Liver (tissue), 9 donors: ENCODE results near the gene TRAPPC2L. TPM values are rescaled to one million over a fixed set of nuclear protein-coding genes. Genes with fewer than 3 reads are reported as not detected.

Experiments used
- DNase-seq: peaks from one replicate; pipeline ENCODE4 v3.0.0-alpha.2; 2017; ENCODE audit warnings: low spot score
- H3K27ac ChIP-seq, 2 donors: one replicate each; pipeline ENCODE4 v1.7.0; 2013; ENCODE audit warnings: inconsistent platforms in 2 of 2, low read length in 2 of 2, control low read depth in 1 of 2, low read depth in 1 of 2, mild to moderate bottlenecking in 1 of 2
- H3K27me3 ChIP-seq, 4 donors: one replicate each; pipeline versions ENCODE4 v1.6.1 to v1.7.0; 2013; ENCODE audit warnings: low read length in 3 of 4, inconsistent platforms in 1 of 4, mild to moderate bottlenecking in 1 of 4, moderate library complexity in 1 of 4; ENCODE audit not compliant: control insufficient read depth in 4 of 4, insufficient read depth in 4 of 4
- H3K36me3 ChIP-seq, 4 donors: one replicate each; pipeline versions ENCODE4 v1.6.1 to v1.7.0; 2013; ENCODE audit warnings: low read length in 3 of 4, mild to moderate bottlenecking in 3 of 4, low read depth in 1 of 4, moderate library complexity in 1 of 4; ENCODE audit not compliant: control insufficient read depth in 4 of 4, insufficient read depth in 3 of 4
- H3K4me1 ChIP-seq, 4 donors: one replicate each; pipeline versions ENCODE4 v1.6.1 to v1.7.0; 2013; ENCODE audit warnings: low read length in 3 of 4, mild to moderate bottlenecking in 3 of 4, moderate library complexity in 1 of 4; ENCODE audit not compliant: control insufficient read depth in 4 of 4, insufficient read depth in 4 of 4
- H3K4me3 ChIP-seq, 3 donors: one replicate each; pipeline versions ENCODE4 v1.6.1 to v1.7.0; 2013; ENCODE audit warnings: low read length in 3 of 3, control low read depth in 1 of 3, low read depth in 1 of 3, mild to moderate bottlenecking in 1 of 3
- H3K9ac ChIP-seq, 2 donors: one replicate each; pipeline ENCODE4 v1.7.0; 2013; ENCODE audit warnings: low read length in 2 of 2, mild to moderate bottlenecking in 2 of 2, moderate library complexity in 2 of 2, control low read depth in 1 of 2, low read depth in 1 of 2
- H3K9me3 ChIP-seq, 4 donors: one replicate each; pipeline versions ENCODE4 v1.6.1 to v1.7.0; 2013; ENCODE audit warnings: low read length in 3 of 4; ENCODE audit not compliant: control insufficient read depth in 4 of 4
- ATF3 ChIP-seq: IDR thresholded peaks from 2 replicates; pipeline ENCODE4 v1.6.1; 2016; ENCODE audit warnings: antibody characterized with exemption
- CTCF ChIP-seq: fragments of 150-350 bp; IDR thresholded peaks from 2 replicates; pipeline ENCODE4 v1.5.1; 2017; ENCODE audit warnings: improper control_type of control experiment, low read depth, low read length; ENCODE audit not compliant: missing input control
- EGR1 ChIP-seq, 2 donors: IDR thresholded peaks; 2 replicates each; pipeline ENCODE4 v1.6.1; 2016 to 2018; ENCODE audit warnings: antibody characterized with exemption in 2 of 2, low read depth in 2 of 2
- FOXA1 ChIP-seq: IDR thresholded peaks from 2 replicates; pipeline ENCODE4 v1.6.1; 2016; ENCODE audit warnings: antibody characterized with exemption
- FOXA2 ChIP-seq: IDR thresholded peaks from 2 replicates; pipeline ENCODE4 v1.6.1; 2016; ENCODE audit warnings: antibody characterized with exemption
- GABPA ChIP-seq, 2 donors: IDR thresholded peaks in 1 of 2; conservative IDR thresholded peaks in 1 of 2; 2 replicates each; pipeline ENCODE4 v1.6.1; 2016; ENCODE audit warnings: antibody characterized with exemption in 2 of 2, mild to moderate bottlenecking in 1 of 2, moderate library complexity in 1 of 2
- HNF4A ChIP-seq, 2 donors: conservative IDR thresholded peaks; 2 replicates each; pipeline ENCODE4 v1.6.1; 2016; ENCODE audit warnings: antibody characterized with exemption in 2 of 2, mild to moderate bottlenecking in 2 of 2
- HNF4G ChIP-seq: IDR thresholded peaks from 2 replicates; pipeline ENCODE4 v1.6.1; 2016; ENCODE audit warnings: antibody characterized with exemption
- JUND ChIP-seq, 2 donors: IDR thresholded peaks; 2 replicates each; pipeline ENCODE4 v1.6.1; 2016; ENCODE audit warnings: antibody characterized with exemption in 2 of 2
- MAX ChIP-seq: IDR thresholded peaks from 2 replicates; pipeline ENCODE4 v1.6.1; 2016; ENCODE audit warnings: antibody characterized with exemption
- NR2F2 ChIP-seq: IDR thresholded peaks from 2 replicates; pipeline ENCODE4 v1.6.1; 2016; ENCODE audit warnings: antibody characterized with exemption
- RAD21 ChIP-seq, 2 donors: IDR thresholded peaks; 2 replicates each; pipeline ENCODE4 v1.6.1; 2016; ENCODE audit warnings: antibody characterized with exemption in 2 of 2, mild to moderate bottlenecking in 2 of 2
- REST ChIP-seq: IDR thresholded peaks from 2 replicates; pipeline ENCODE4 v1.6.1; 2016; ENCODE audit warnings: antibody characterized with exemption, mild to moderate bottlenecking
- RXRA ChIP-seq, 2 donors: IDR thresholded peaks; 2 replicates each; pipeline ENCODE4 v1.6.1; 2017 to 2018; ENCODE audit warnings: antibody characterized with exemption in 2 of 2, mild to moderate bottlenecking in 1 of 2
- SP1 ChIP-seq: IDR thresholded peaks from 2 replicates; pipeline ENCODE4 v1.6.1; 2018; ENCODE audit warnings: antibody characterized with exemption, mild to moderate bottlenecking
- TAF1 ChIP-seq: conservative IDR thresholded peaks from 2 replicates; pipeline ENCODE4 v1.6.1; 2016; ENCODE audit warnings: antibody characterized with exemption, mild to moderate bottlenecking
- YY1 ChIP-seq: IDR thresholded peaks from 2 replicates; pipeline ENCODE4 v1.6.1; 2016; ENCODE audit warnings: antibody characterized with exemption, mild to moderate bottlenecking
- ZBTB33 ChIP-seq: IDR thresholded peaks from 2 replicates; pipeline ENCODE4 v1.6.1; 2016; ENCODE audit warnings: antibody characterized with exemption
- WGBS: extraction: QIAGEN DNeasy Blood & Tissue Kit; methylation state at CpG from one replicate; pipeline ENCODE4 v1.1.7; 2013; 5-methylcytosine and 5-hydroxymethylcytosine counted together
- polyA plus RNA-seq, 2 donors: library from polyadenylated mRNA; stranded (reverse) in 1 of 2; unstranded in 1 of 2; fragments of 200-250 nt in 1 of 2; fragments of >200 nt in 1 of 2; fragmentation: Nextera tagmentation in 1 of 2; extraction: Ambion mirVana in 1 of 2; gene quantifications; one replicate each; pipeline versions ENCODE4 v1.2.1 to v1.2.3, GENCODE V29; 2013 to 2015
- total RNA-seq, 2 donors: library from RNA; depleted of rRNA; stranded (reverse); fragments of >200 nt; gene quantifications; one replicate each; pipeline ENCODE4 v1.2.3, GENCODE V29; 2014
- donor health status: healthy.
- donor health status: healthy.
- donor health status: healthy.
- donor health status: healthy.
- donor health status: healthy.

TRAPPC2L gene
- total and polyA plus RNA-seq, 4 donors = 16.3 to 59.4 (median 22.2) TPM

GRCh38 chr16:88853325-88853941 is 3.5 kb upstream of the TRAPPC2L start:
- Histone ChIP-seq H3K9me3 (no peaks in the 10 kb centered on the region), H3K4me3 (no peak overlapping the region), H3K4me1 (peaks cover 12 to 38% (median 28%) of the 10 kb centered on the region in 4 donors), H3K9ac (no peak overlapping the region), H3K36me3 (no peaks in the 10 kb centered on the region), H3K27ac (no peak overlapping the region), H3K27me3 (no peaks in the 10 kb centered on the region)
- 86% methylated on average over 17 of the region's 17 CpGs for WGBS
- DNase-seq = no peak
- TF ChIP-seq CTCF = no peak

- no peaks in the 10 kb centered on the region for H3K9me3 ChIP-seq
- no peak for DNase-seq
- no peak for TF ChIP-seq FOXA2
- TF ChIP-seq JUND (IDR thresholded peaks at IDR 0.05) = no peak
- TF ChIP-seq RXRA (IDR thresholded peaks at IDR 0.05) = no peak
- TF ChIP-seq NR2F2 = no peak
- no peak for TF ChIP-seq ZBTB33
- TF ChIP-seq RAD21 (IDR thresholded peaks at IDR 0.05) = no peak
- no peak for TF ChIP-seq EGR1 (IDR thresholded peaks at IDR 0.05; ENCODE audit: low read depth in 2 of 2)
- no peak for TF ChIP-seq HNF4A (conservative IDR thresholded peaks at IDR 0.05)
- TF ChIP-seq YY1 = no peak
- no peak for TF ChIP-seq FOXA1
- TF ChIP-seq CTCF = no peak
- no peak for TF ChIP-seq GABPA (IDR thresholded peaks at IDR 0.05 in 1 of 2, conservative IDR thresholded peaks at IDR 0.05 in 1 of 2)
- TF ChIP-seq SP1 = no peak
- TF ChIP-seq REST = no peak
- TF ChIP-seq HNF4G = no peak
- no peak for TF ChIP-seq TAF1
- TF ChIP-seq MAX = no peak
- no peak for TF ChIP-seq ATF3
- no peak overlapping the region for H3K9ac ChIP-seq
- WGBS = 79% methylated on average over 20 of the region's 20 CpGs
- H3K27me3 ChIP-seq = no peaks in the 10 kb centered on the region
- no peak overlapping the region for H3K27ac ChIP-seq
- peaks cover 3 to 7% (median 6%) of the 10 kb centered on the region in 4 donors for H3K36me3 ChIP-seq
- H3K4me3 ChIP-seq = no peak overlapping the region
- H3K4me1 ChIP-seq = peaks cover 12 to 39% (median 28%) of the 10 kb centered on the region in 4 donors
Measured at GRCh38 chr16:88854306-88855111, 2.4 kb upstream of the TRAPPC2L start.
